ENCODE data around the gene MARCHF4. TPM values are rescaled to one million over a fixed set of nuclear protein-coding genes. Genes with fewer than 3 reads are reported as not detected.
A peak's percentile ranks its signal among the peaks of the same experiment; 100 is the strongest.

The MARCHF4 gene
- total and polyA plus RNA-seq, 2 of the 4 experiments (the other 2 are of a cell fraction): 2.3 to 12.0 TPM

GRCh38 chr2:216328347-216328746 lies 43.9 kb downstream of the MARCHF4 start (continued):
- TF ChIP-seq CEBPB (IDR thresholded peaks at IDR 0.05; ENCODE audit: low read depth, low read length): no peak
- peak; percentile 54 for TF ChIP-seq CTCF (conservative IDR thresholded peaks at IDR 0.05; ENCODE audit: low read depth, low read length)
- TF ChIP-seq CHD1 (IDR thresholded peaks at IDR 0.05; ENCODE audit: low read depth, low read length): no peak
- no peak for TF ChIP-seq FOS (IDR thresholded peaks at IDR 0.05; ENCODE audit: low read depth, low read length)

- no peak overlapping the region for H3K27ac ChIP-seq (ENCODE audit: insufficient read depth, low read length)
- intact Hi-C loops (cut with micrococcal nuclease) (loop anchor here (5.0 kb wide), 1 partner anchor 75 kb away; no protein-coding TSS in a partner anchor), dilution Hi-C loops (cut with HindIII; ENCODE audit: low sequenced_read_pairs, unreplicated experiment) (no loop called here), in situ Hi-C loops (cut with MboI; ENCODE audit: low sequenced_read_pairs) (no loop called here)
- DNase-seq: no peak
- POLR2A ChIA-PET (ENCODE audit: unreplicated experiment): interaction anchor here (1.2 kb wide), 1 partner anchor 13 kb away, joined by 3 read pairs; no protein-coding TSS in a partner anchor
- no TSS peak for BruUV-seq (replicated peaks)
- H2AK5ac ChIP-seq (ENCODE audit: low read depth, low read length): no peak overlapping the region
- no peaks in the 10 kb centered on the region for H3K9me3 ChIP-seq (ENCODE audit: control insufficient read depth, insufficient read depth, low read length)
- no peak overlapping the region for H3K4ac ChIP-seq (ENCODE audit: low read depth, low read length)
- ATAC-seq (ENCODE audit: low read depth): no peak
- no peak overlapping the region for H4K91ac ChIP-seq (ENCODE audit: insufficient read depth, low read depth, low read length)
- CTCF ChIA-PET: no interaction called here
- no peak overlapping the region for H3K23ac ChIP-seq (ENCODE audit: low read depth, low read length)
- H3K56ac ChIP-seq (ENCODE audit: extremely low read depth, insufficient read depth, low read length): no peak overlapping the region
- no peak overlapping the region for H2BK15ac ChIP-seq (ENCODE audit: low read depth, low read length)
- no peaks in the 10 kb centered on the region for H3K4me1 ChIP-seq (ENCODE audit: control insufficient read depth, insufficient read depth, low read length)
- H2BK120ac ChIP-seq (ENCODE audit: low read depth, low read length): no peak overlapping the region
- no peak overlapping the region for H2BK5ac ChIP-seq (ENCODE audit: low read depth, low read length, poor library complexity, severe bottlenecking)
- no peaks in the 10 kb centered on the region for H3K27me3 ChIP-seq (ENCODE audit: control insufficient read depth, insufficient read depth, low read length)
- TF ChIP-seq BHLHE40 (IDR thresholded peaks at IDR 0.05; ENCODE audit: low read depth, low read length): no peak
- no peak for TF ChIP-seq CTCF (conservative IDR thresholded peaks at IDR 0.05; ENCODE audit: low read depth, low read length)
- TF ChIP-seq RCOR1 (IDR thresholded peaks at IDR 0.05; ENCODE audit: insufficient replicate concordance, low read length): no peak
- no peak for TF ChIP-seq CHD1 (IDR thresholded peaks at IDR 0.05; ENCODE audit: low read depth, low read length)
- TF ChIP-seq CEBPB (IDR thresholded peaks at IDR 0.05; ENCODE audit: low read depth, low read length): no peak
- TF ChIP-seq MAFK (IDR thresholded peaks at IDR 0.05; ENCODE audit: low read depth, low read length): no peak
- TF ChIP-seq MAZ (IDR thresholded peaks at IDR 0.05; ENCODE audit: borderline replicate concordance, low read depth, low read length): no peak
- no peak for TF ChIP-seq MXI1 (IDR thresholded peaks at IDR 0.05; ENCODE audit: borderline replicate concordance, low read depth, low read length)
- TF ChIP-seq FOS (IDR thresholded peaks at IDR 0.05; ENCODE audit: low read depth, low read length): no peak
- no peak for TF ChIP-seq POLR2A (IDR thresholded peaks at IDR 0.05; ENCODE audit: low read depth, low read length)
- H4K20me1 ChIP-seq (ENCODE audit: insufficient read depth, low read length): no peaks in the 10 kb centered on the region
- no peak overlapping the region for H2AK9ac ChIP-seq (replicated peaks; ENCODE audit: low read depth, low read length, poor library complexity)
- H4K5ac ChIP-seq (ENCODE audit: low read depth, low read length): no peak overlapping the region
- no peak overlapping the region for H3K9ac ChIP-seq (ENCODE audit: low read depth, low read length)
- no peak overlapping the region for H3K18ac ChIP-seq (ENCODE audit: low read depth, low read length)
- peaks cover 8 to 17% of the 10 kb centered on the region in 2 experiments; a peak in 3 of 4 replicates for H3K79me1 ChIP-seq (ENCODE audit: low read depth in 1 of 2, low read length in 2 of 2)
- no peak overlapping the region for H3K4me2 ChIP-seq (ENCODE audit: low read depth, low read length)
- no peaks in the 10 kb centered on the region for H3K36me3 ChIP-seq (ENCODE audit: control insufficient read depth, insufficient read depth, low read length)
- H3K14ac ChIP-seq (replicated peaks; ENCODE audit: low read depth, low read length): no peak overlapping the region
- no peak overlapping the region for H2BK20ac ChIP-seq (ENCODE audit: low read depth, low read length)
- H4K8ac ChIP-seq (ENCODE audit: low read depth in 2 of 2, low read length in 2 of 2): no peak overlapping the region
- H3K4me3 ChIP-seq (ENCODE audit: insufficient read depth, low read depth, low read length): no peak overlapping the region
- no peak overlapping the region for H2AFZ ChIP-seq (replicated peaks; ENCODE audit: low read length, poor library complexity)
- no CpG with 5 or more reads among the region's 1 CpG for WGBS, 2 experiments (ENCODE audit: extremely low coverage in 2 of 2, insufficient read length in 1 of 2)
- no peaks in the 10 kb centered on the region for H3K9me1 ChIP-seq (ENCODE audit: insufficient read depth, low read length)
Observed at GRCh38 chr2:216327447-216327935, 44.8 kb downstream of the MARCHF4 start.

Data from IMR-90 (cell line).